NB4 (cell line): Measurements from ENCODE around the gene CXADR.
"Not testable (repeated sequence)": the region's sequence is repeated elsewhere in the genome, so short reads cannot be mapped to it uniquely, and the experiment has no call there.

Experiments used
- CTCF ChIP-seq: IDR thresholded peaks from one replicate; pipeline ENCODE4 v1.5.1; 2012; ENCODE audit warnings: low read depth, low read length
- POLR2A ChIP-seq: IDR thresholded peaks from 2 replicates; pipeline ENCODE4 v1.6.1; 2011; ENCODE audit warnings: mild to moderate bottlenecking; ENCODE audit not compliant: insufficient read length; ENCODE audit errors: extremely low read depth

- not testable (repeated sequence) for TF ChIP-seq CTCF, POLR2A
Observed at GRCh38 chr21:17478156-17478555, 34.7 kb upstream of the CXADR start.
